Measurements from ENCODE around the gene SARS2.

DNA sequence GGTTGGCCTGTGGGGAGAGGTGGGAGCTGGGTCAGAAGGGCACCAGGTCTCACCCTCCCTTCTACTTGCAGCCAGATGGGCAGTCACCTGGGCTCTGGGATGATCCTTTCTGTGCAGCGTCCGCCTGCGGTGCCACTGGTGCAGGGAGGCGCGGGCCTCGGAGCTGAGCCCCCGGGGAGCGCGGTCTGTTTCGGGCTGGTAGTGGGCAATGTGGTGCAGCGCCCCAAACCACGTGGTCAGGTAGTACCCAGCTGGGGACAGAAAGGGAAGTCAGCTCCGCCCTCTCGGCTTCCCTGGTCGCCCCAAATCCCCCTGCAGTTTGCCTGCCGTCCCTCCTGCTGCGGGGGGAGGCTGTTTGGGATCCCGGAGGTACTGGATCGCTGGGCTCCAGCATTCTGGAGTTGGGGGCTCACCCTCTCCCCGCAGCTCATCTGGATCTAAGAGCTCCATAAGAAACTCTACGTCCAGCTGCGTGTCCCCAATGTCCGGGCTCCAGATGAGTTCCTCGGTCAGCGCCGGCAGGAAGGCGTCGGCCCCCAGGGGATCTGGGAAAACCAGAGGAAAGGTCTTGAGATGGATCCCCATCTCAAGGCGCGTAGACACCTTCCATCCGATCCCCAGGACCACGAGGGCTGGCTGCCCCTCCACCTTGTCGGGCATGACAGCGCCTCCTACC is 61.3 kb downstream of the SARS2 start:
- no peak for TF ChIP-seq CTCF (conservative IDR thresholded peaks at IDR 0.05 in 1 of 2, IDR thresholded peaks at IDR 0.05 in 1 of 2; ENCODE audit: low read depth in 1 of 2, low read length in 2 of 2)
- no peak for TF ChIP-seq EZH2 (IDR thresholded peaks at IDR 0.05; ENCODE audit: low read length, missing control alignments)
